Measurements from ENCODE around the gene PPP1R7. TPM values are rescaled to one million over a fixed set of nuclear protein-coding genes. Genes with fewer than 3 reads are reported as not detected.

Gene PPP1R7
- total and polyA plus RNA-seq, 4 donors: 18.0 to 45.8 (median 29.0) TPM

- no peaks in the 10 kb centered on the region for H3K27me3 ChIP-seq (ENCODE audit: control insufficient read depth in 4 of 4, insufficient read depth in 4 of 4, low read length in 3 of 4)
- peak overlapping the region in 1 of 2 donors; percentile 10 for H3K9ac ChIP-seq (ENCODE audit: low read depth in 1 of 2, low read length in 2 of 2)
- H3K9me3 ChIP-seq (ENCODE audit: control insufficient read depth in 4 of 4, low read length in 3 of 4): no peaks in the 10 kb centered on the region
- peaks cover 3 to 26% (median 19%) of the 10 kb centered on the region in 4 donors for H3K4me1 ChIP-seq (ENCODE audit: control insufficient read depth in 4 of 4, insufficient read depth in 4 of 4, low read length in 3 of 4)
- peaks cover 0 to 5% (median 3%) of the 10 kb centered on the region in 4 donors for H3K36me3 ChIP-seq (ENCODE audit: control insufficient read depth in 4 of 4, insufficient read depth in 3 of 4, low read depth in 1 of 4, low read length in 3 of 4)
- 13% methylated on average over 37 of the region's 37 CpGs for WGBS
- peak overlapping the region; percentile 66 to 98 (median 83) for H3K4me3 ChIP-seq (ENCODE audit: low read depth in 1 of 3, low read length in 3 of 3)
- no peak for DNase-seq (ENCODE audit: low spot score)
- TF ChIP-seq CTCF (IDR thresholded peaks at IDR 0.05; ENCODE audit: low read depth, low read length, missing input control): no peak
- no peak for TF ChIP-seq HNF4G (IDR thresholded peaks at IDR 0.05)
- no peak for TF ChIP-seq FOXA2 (IDR thresholded peaks at IDR 0.05)
- TF ChIP-seq RAD21 (IDR thresholded peaks at IDR 0.05): no peak
- TF ChIP-seq YY1 (IDR thresholded peaks at IDR 0.05): no peak
- no peak for TF ChIP-seq HNF4A (conservative IDR thresholded peaks at IDR 0.05)
- TF ChIP-seq ATF3 (IDR thresholded peaks at IDR 0.05): no peak
- no peak for TF ChIP-seq EGR1 (IDR thresholded peaks at IDR 0.05; ENCODE audit: low read depth in 2 of 2)
- no peak for TF ChIP-seq JUND (IDR thresholded peaks at IDR 0.05)
- TF ChIP-seq REST (IDR thresholded peaks at IDR 0.05): no peak
- no peak for TF ChIP-seq FOXA1 (IDR thresholded peaks at IDR 0.05)
- no peak for TF ChIP-seq MAX (IDR thresholded peaks at IDR 0.05)
- no peak for TF ChIP-seq GABPA (IDR thresholded peaks at IDR 0.05 in 1 of 2, conservative IDR thresholded peaks at IDR 0.05 in 1 of 2)
- no peak for TF ChIP-seq TAF1 (conservative IDR thresholded peaks at IDR 0.05)
- no peak for TF ChIP-seq ZBTB33 (IDR thresholded peaks at IDR 0.05)
- no peak for TF ChIP-seq SP1 (IDR thresholded peaks at IDR 0.05)
- peak overlapping the region; percentile 55 to 64 for H3K27ac ChIP-seq (ENCODE audit: low read depth in 1 of 2, low read length in 2 of 2)
Observed at GRCh38 chr2:241150660-241151530, 628 bp downstream of the PPP1R7 start.

Measured in liver (tissue), 9 donors.